Measurements from ENCODE around the gene ALS2. TPM values are rescaled to one million over a fixed set of nuclear protein-coding genes. Genes with fewer than 3 reads are reported as not detected.

Gene ALS2
- total RNA-seq, 2 experiments from 2014 or later = 8.3 to 11.3 TPM

DNA sequence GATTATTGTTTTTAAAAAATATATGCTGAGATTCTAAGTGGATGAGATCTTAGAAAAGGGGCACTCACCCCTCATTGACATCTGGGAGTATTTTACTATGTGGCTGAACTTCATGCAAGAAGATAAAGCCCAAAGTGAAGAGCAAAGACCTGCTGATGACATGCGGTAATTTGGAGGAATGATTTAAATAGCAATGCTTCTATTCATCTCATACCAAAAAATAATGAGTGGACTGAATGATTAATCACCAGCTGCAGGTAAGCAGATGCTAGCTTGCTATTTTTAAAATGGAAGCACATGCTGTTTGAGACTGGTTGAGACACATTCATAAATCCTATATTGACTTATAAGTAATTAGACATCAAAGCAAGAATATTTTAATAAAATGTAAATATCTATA lies 12.9 kb upstream of the ALS2 start:
- H3K36me3 ChIP-seq (ENCODE audit: insufficient read depth, low read length) = no peaks in the 10 kb centered on the region
- TF ChIP-seq, protein P1, sequence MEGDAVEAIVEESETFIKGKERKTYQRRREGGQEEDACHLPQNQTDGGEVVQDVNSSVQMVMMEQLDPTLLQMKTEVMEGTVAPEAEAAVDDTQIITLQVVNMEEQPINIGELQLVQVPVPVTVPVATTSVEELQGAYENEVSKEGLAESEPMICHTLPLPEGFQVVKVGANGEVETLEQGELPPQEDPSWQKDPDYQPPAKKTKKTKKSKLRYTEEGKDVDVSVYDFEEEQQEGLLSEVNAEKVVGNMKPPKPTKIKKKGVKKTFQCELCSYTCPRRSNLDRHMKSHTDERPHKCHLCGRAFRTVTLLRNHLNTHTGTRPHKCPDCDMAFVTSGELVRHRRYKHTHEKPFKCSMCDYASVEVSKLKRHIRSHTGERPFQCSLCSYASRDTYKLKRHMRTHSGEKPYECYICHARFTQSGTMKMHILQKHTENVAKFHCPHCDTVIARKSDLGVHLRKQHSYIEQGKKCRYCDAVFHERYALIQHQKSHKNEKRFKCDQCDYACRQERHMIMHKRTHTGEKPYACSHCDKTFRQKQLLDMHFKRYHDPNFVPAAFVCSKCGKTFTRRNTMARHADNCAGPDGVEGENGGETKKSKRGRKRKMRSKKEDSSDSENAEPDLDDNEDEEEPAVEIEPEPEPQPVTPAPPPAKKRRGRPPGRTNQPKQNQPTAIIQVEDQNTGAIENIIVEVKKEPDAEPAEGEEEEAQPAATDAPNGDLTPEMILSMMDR (conservative IDR thresholded peaks at IDR 0.05; ENCODE audit: low read length) = no peak
- no peak for TF ChIP-seq EZH2phosphoT487 (IDR thresholded peaks at IDR 0.05; ENCODE audit: borderline replicate concordance, low read depth, low read length)
- no peak overlapping the region for H3K27ac ChIP-seq (ENCODE audit: low read depth, low read length, poor library complexity, severe bottlenecking)
- DNase-seq (ENCODE audit: low spot score) = no peak
- no peak overlapping the region for H3K4me3 ChIP-seq (ENCODE audit: low read depth, low read length, poor library complexity, severe bottlenecking)
- no peaks in the 10 kb centered on the region for H3K9me3 ChIP-seq (ENCODE audit: low read length)
- intact Hi-C loops (cut with micrococcal nuclease; ENCODE audit: unreplicated experiment) = loop anchor here (2.0 kb wide), 1 partner anchor 385 kb away; no protein-coding TSS in a partner anchor
- no TSS peak for BruUV-seq (replicated peaks)
- POLR2A ChIA-PET = interaction anchor here (1.0 to 1.4 kb wide), 2 partner anchors 13 kb away, joined by 3 to 6 read pairs; partner anchors contain the start of gene ALS2
- no peaks in the 10 kb centered on the region for H3K9me2 ChIP-seq (ENCODE audit: insufficient read depth, low read length)
- H3K4me1 ChIP-seq (ENCODE audit: insufficient read depth, low read length, poor library complexity, severe bottlenecking) = peaks cover 7% of the 10 kb centered on the region
- H3K4me2 ChIP-seq (ENCODE audit: low read length) = no peak overlapping the region
- CTCF ChIA-PET (ENCODE audit: unreplicated experiment) = no interaction called here
- no peak overlapping the region for H2AFZ ChIP-seq (ENCODE audit: low read length)
- no peaks in the 10 kb centered on the region for H4K20me1 ChIP-seq (ENCODE audit: insufficient read depth, low read length)
- no peaks in the 10 kb centered on the region for H3K79me2 ChIP-seq (ENCODE audit: insufficient read depth, low read depth, low read length)

DNA sequence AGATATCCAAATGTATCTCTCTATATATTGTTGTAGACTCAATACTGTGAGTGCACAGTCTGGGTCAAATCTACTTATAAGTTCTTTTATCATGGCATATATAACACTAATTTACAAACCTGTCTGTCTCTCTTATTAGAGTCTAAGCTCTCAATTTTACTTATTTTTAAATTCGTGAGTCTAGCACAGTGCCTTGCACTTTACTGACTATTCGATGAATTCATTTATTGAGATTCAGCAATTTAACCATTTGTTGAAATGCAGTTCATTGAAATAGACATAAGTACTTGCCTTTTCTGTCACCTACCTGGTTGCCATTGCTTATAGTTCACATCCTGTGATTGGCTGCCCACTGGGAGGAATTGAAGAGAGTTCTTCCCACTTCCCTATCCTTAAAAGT lies 10.3 kb upstream of the ALS2 start:
- ChIA-PET POLR2A (interaction anchor here (1.0 kb wide), 1 partner anchor 10 kb away, joined by 3 read pairs; the partner anchor contains the start of gene ALS2), CTCF (ENCODE audit: unreplicated experiment) (no interaction called here)
- BruUV-seq (replicated peaks) = no TSS peak
- Histone ChIP-seq H3K27ac (ENCODE audit: low read depth, low read length, poor library complexity, severe bottlenecking) (no peak overlapping the region), H2AFZ (ENCODE audit: low read length) (no peak overlapping the region), H3K4me2 (ENCODE audit: low read length) (no peak overlapping the region), H3K79me2 (ENCODE audit: insufficient read depth, low read depth, low read length) (no peaks in the 10 kb centered on the region), H3K9me3 (ENCODE audit: low read length) (no peaks in the 10 kb centered on the region), H3K36me3 (ENCODE audit: insufficient read depth, low read length) (no peaks in the 10 kb centered on the region), H3K4me1 (ENCODE audit: insufficient read depth, low read length, poor library complexity, severe bottlenecking) (peaks cover under 1% of the 10 kb centered on the region), H4K20me1 (ENCODE audit: insufficient read depth, low read length) (no peaks in the 10 kb centered on the region), H3K4me3 (ENCODE audit: low read depth, low read length, poor library complexity, severe bottlenecking) (no peak overlapping the region), H3K9me2 (ENCODE audit: insufficient read depth, low read length) (no peaks in the 10 kb centered on the region)
- intact Hi-C loops (cut with micrococcal nuclease; ENCODE audit: unreplicated experiment) = no loop called here
- DNase-seq (ENCODE audit: low spot score) = no peak
- TF ChIP-seq, protein P1 (conservative IDR thresholded peaks at IDR 0.05; ENCODE audit: low read length) = no peak
- TF ChIP-seq EZH2phosphoT487 (IDR thresholded peaks at IDR 0.05; ENCODE audit: borderline replicate concordance, low read depth, low read length) = no peak

GRCh38 chr2:201790291-201790690 lies 9.6 kb upstream of the ALS2 start:
- H3K9me3 ChIP-seq (ENCODE audit: low read length) = no peaks in the 10 kb centered on the region
- POLR2A ChIA-PET = interaction anchor here (1.0 kb wide), 1 partner anchor 10 kb away, joined by 3 read pairs; the partner anchor contains the start of gene ALS2
- CTCF ChIA-PET (ENCODE audit: unreplicated experiment) = no interaction called here
- intact Hi-C loops (cut with micrococcal nuclease; ENCODE audit: unreplicated experiment) = no loop called here
- H3K4me2 ChIP-seq (ENCODE audit: low read length) = no peak overlapping the region
- no peak overlapping the region for H3K27ac ChIP-seq (ENCODE audit: low read depth, low read length, poor library complexity, severe bottlenecking)
- TF ChIP-seq EZH2phosphoT487 (IDR thresholded peaks at IDR 0.05; ENCODE audit: borderline replicate concordance, low read depth, low read length) = no peak
- TF ChIP-seq, protein P1 (conservative IDR thresholded peaks at IDR 0.05; ENCODE audit: low read length) = no peak
- H3K79me2 ChIP-seq (ENCODE audit: insufficient read depth, low read depth, low read length) = no peaks in the 10 kb centered on the region
- no peaks in the 10 kb centered on the region for H3K9me2 ChIP-seq (ENCODE audit: insufficient read depth, low read length)
- no TSS peak for BruUV-seq (replicated peaks)
- no peaks in the 10 kb centered on the region for H3K4me1 ChIP-seq (ENCODE audit: insufficient read depth, low read length, poor library complexity, severe bottlenecking)
- H3K4me3 ChIP-seq (ENCODE audit: low read depth, low read length, poor library complexity, severe bottlenecking) = no peak overlapping the region
- H4K20me1 ChIP-seq (ENCODE audit: insufficient read depth, low read length) = no peaks in the 10 kb centered on the region
- no peak overlapping the region for H2AFZ ChIP-seq (ENCODE audit: low read length)
- DNase-seq (ENCODE audit: low spot score) = no peak
- no peaks in the 10 kb centered on the region for H3K36me3 ChIP-seq (ENCODE audit: insufficient read depth, low read length)
